Measurements from ENCODE around the gene ECEL1. TPM values are rescaled to one million over a fixed set of nuclear protein-coding genes. Genes with fewer than 3 reads are reported as not detected.

Gene ECEL1
- total RNA-seq, 2 donors from 2014 or later, result 1.6 to 4.6 TPM

DNA sequence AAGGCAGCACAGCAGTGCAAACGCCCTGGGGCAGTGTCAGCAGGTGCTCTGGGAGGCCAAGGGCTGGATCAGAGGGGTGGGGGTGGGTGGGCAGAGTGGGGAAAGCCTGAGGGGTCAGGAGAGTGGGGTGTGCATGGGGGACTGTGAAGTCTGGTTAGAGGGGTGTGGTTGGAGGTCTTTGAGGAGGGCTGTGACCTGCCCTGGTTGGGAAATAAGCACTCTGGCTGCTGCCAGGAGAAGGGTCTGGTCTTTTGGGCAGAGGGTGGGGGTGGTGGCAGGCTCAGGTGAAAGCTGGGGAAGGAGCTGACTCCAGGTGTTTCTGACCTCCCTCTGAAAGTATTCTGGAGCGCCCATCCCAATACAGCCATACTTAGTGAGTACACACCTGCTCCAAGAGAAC is 27.5 kb downstream of the ECEL1 start:
- DNase-seq, result peak; percentile 32
- H3K36me3 ChIP-seq (ENCODE audit: control insufficient read depth, insufficient read depth, low read length), result no peaks in the 10 kb centered on the region
- H3K4me3 Mint-ChIP-seq, result no peak overlapping the region
- 70 to 84% methylated on average over 2 of the region's 2 CpGs for WGBS, 2 experiments (ENCODE audit: insufficient coverage in 1 of 2, insufficient read length in 1 of 2)
- no peak overlapping the region for H3K9ac ChIP-seq (ENCODE audit: extremely low read depth, low read length, poor library complexity, severe bottlenecking)
- H3K27me3 ChIP-seq (ENCODE audit: control insufficient read depth, insufficient read depth, low read length, poor library complexity, severe bottlenecking), result no peaks in the 10 kb centered on the region
- H3K27me3 Mint-ChIP-seq (ENCODE audit: insufficient read depth), result peaks cover 16% of the 10 kb centered on the region
- no peaks in the 10 kb centered on the region for H3K36me3 Mint-ChIP-seq (ENCODE audit: low read depth)
- peaks cover 1% of the 10 kb centered on the region for H3K4me1 Mint-ChIP-seq
- no peak overlapping the region for H3K4me3 ChIP-seq (ENCODE audit: low read length)
- TF ChIP-seq, protein P1, sequence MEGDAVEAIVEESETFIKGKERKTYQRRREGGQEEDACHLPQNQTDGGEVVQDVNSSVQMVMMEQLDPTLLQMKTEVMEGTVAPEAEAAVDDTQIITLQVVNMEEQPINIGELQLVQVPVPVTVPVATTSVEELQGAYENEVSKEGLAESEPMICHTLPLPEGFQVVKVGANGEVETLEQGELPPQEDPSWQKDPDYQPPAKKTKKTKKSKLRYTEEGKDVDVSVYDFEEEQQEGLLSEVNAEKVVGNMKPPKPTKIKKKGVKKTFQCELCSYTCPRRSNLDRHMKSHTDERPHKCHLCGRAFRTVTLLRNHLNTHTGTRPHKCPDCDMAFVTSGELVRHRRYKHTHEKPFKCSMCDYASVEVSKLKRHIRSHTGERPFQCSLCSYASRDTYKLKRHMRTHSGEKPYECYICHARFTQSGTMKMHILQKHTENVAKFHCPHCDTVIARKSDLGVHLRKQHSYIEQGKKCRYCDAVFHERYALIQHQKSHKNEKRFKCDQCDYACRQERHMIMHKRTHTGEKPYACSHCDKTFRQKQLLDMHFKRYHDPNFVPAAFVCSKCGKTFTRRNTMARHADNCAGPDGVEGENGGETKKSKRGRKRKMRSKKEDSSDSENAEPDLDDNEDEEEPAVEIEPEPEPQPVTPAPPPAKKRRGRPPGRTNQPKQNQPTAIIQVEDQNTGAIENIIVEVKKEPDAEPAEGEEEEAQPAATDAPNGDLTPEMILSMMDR (conservative IDR thresholded peaks at IDR 0.05), result no peak
- no peaks in the 10 kb centered on the region for H3K4me1 ChIP-seq (ENCODE audit: control insufficient read depth, insufficient read depth, low read length)
- H3K9me3 Mint-ChIP-seq, result no peaks in the 10 kb centered on the region
- no peak overlapping the region for H3K27ac ChIP-seq (ENCODE audit: low read depth, low read length)
- no peaks in the 10 kb centered on the region for H3K9me3 ChIP-seq (ENCODE audit: control insufficient read depth, low read length)
- no peak overlapping the region for H3K27ac Mint-ChIP-seq

DNA sequence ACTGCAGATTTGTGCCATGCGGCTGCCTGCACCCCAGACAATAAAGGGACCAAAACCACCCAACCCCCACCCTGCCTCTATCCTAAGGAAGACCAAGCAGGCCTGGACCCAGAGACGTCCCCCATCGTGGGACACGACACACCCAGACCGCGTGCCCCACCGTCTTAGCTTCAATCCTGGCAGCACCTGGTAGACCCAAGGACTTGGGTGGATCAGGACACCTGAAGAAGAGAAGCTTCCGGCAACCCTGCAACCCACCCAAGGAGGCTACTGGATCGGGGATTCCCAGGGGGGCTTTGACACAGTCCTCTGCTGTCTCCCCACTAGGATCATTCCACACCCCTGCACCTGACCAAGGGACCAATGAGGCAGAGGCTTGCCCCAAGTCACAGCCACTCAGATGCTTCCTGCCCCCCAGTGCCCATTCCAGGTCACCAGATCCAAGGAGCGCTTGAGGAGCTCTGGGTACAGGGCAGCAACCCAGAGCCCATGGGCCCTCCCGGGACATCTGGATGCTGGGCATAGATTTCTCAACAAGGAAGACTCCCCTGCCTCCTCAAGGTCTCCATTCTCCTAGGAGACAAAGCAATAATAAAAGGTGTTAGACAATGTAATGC is 28.1 kb downstream of the ECEL1 start:
- Histone ChIP-seq H3K27me3 (ENCODE audit: control insufficient read depth, insufficient read depth, low read length, poor library complexity, severe bottlenecking) (no peaks in the 10 kb centered on the region), H3K36me3 (ENCODE audit: control insufficient read depth, insufficient read depth, low read length) (no peaks in the 10 kb centered on the region), H3K27ac (ENCODE audit: low read depth, low read length) (no peak overlapping the region), H3K9ac (ENCODE audit: extremely low read depth, low read length, poor library complexity, severe bottlenecking) (no peak overlapping the region), H3K4me1 (ENCODE audit: control insufficient read depth, insufficient read depth, low read length) (no peaks in the 10 kb centered on the region), H3K9me3 (ENCODE audit: control insufficient read depth, low read length) (no peaks in the 10 kb centered on the region), H3K4me3 (ENCODE audit: low read length) (no peak overlapping the region)
- Mint-ChIP-seq H3K9me3 (no peaks in the 10 kb centered on the region), H3K4me3 (no peak overlapping the region), H3K27ac (no peak overlapping the region), H3K27me3 (ENCODE audit: insufficient read depth) (peaks cover 16% of the 10 kb centered on the region), H3K4me1 (peaks cover 1% of the 10 kb centered on the region), H3K36me3 (ENCODE audit: low read depth) (no peaks in the 10 kb centered on the region)
- DNase-seq, result peak; percentile 38
- 92% methylated on average over 9 to 11 of the region's 11 CpGs for WGBS, 2 experiments (ENCODE audit: insufficient coverage in 1 of 2, insufficient read length in 1 of 2)
- TF ChIP-seq, protein P1 (conservative IDR thresholded peaks at IDR 0.05), result no peak

DNA sequence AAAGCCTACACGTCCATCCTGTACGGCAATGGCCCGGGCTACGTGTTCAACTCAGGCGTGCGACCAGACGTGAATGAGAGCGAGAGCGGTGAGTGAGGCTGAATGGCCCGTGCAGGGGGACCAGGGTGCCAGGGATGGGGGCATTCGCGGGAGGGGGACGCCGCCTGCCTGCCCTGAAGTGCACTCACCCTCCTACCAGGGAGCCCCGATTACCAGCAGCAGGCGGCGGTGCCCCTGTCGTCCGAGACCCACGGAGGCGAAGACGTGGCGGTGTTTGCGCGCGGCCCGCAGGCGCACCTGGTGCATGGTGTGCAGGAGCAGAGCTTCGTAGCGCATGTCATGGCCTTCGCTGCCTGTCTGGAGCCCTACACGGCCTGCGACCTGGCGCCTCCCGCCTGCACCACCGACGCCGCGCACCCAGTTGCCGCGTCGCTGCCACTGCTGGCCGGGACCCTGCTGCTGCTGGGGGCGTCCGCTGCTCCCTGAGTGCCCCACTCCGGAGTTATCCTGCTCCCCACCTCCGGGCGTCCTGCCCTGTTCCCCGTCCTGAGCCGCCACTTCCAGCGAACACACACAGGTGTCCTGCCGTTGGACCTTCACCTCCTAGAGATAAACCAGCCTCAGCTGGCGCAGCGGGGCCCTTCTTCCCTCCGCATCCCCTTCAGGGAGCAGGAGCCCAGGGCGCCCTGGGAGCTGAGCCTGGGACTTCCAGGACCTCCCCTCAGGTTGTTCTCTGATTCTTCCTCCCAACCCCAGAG is 28.8 kb downstream of the ECEL1 start:
- H3K4me3 Mint-ChIP-seq, result no peak overlapping the region
- H3K27me3 Mint-ChIP-seq (ENCODE audit: insufficient read depth), result peaks cover 16% of the 10 kb centered on the region
- peak; percentile 38 for DNase-seq
- Histone ChIP-seq H3K4me3 (ENCODE audit: low read length) (no peak overlapping the region), H3K27me3 (ENCODE audit: control insufficient read depth, insufficient read depth, low read length, poor library complexity, severe bottlenecking) (no peaks in the 10 kb centered on the region), H3K36me3 (ENCODE audit: control insufficient read depth, insufficient read depth, low read length) (no peaks in the 10 kb centered on the region), H3K27ac (ENCODE audit: low read depth, low read length) (no peak overlapping the region), H3K4me1 (ENCODE audit: control insufficient read depth, insufficient read depth, low read length) (no peaks in the 10 kb centered on the region), H3K9me3 (ENCODE audit: control insufficient read depth, low read length) (no peaks in the 10 kb centered on the region), H3K9ac (ENCODE audit: extremely low read depth, low read length, poor library complexity, severe bottlenecking) (no peak overlapping the region)
- 94 to 96% methylated on average over 43 to 56 of the region's 56 CpGs for WGBS, 2 experiments (ENCODE audit: insufficient coverage in 1 of 2, insufficient read length in 1 of 2)
- no peak overlapping the region for H3K27ac Mint-ChIP-seq
- no peaks in the 10 kb centered on the region for H3K9me3 Mint-ChIP-seq
- TF ChIP-seq, protein P1 (conservative IDR thresholded peaks at IDR 0.05), result no peak
- H3K4me1 Mint-ChIP-seq, result peaks cover 1% of the 10 kb centered on the region
- no peaks in the 10 kb centered on the region for H3K36me3 Mint-ChIP-seq (ENCODE audit: low read depth)
